Measurements from ENCODE around the gene PAXX.
A peak's percentile ranks its signal among the peaks of the same experiment; 100 is the strongest.

Gene PAXX

GRCh38 chr9:136958473-136958872 lies 33.7 kb upstream of the PAXX start:
- Histone ChIP-seq H3K36me3 (ENCODE audit: insufficient read depth, low read length) (no peaks in the 10 kb centered on the region), H3K9me3 (ENCODE audit: control insufficient read depth, insufficient read depth, low read length) (no peaks in the 10 kb centered on the region), H3K4me1 (ENCODE audit: insufficient read depth, low read length) (no peaks in the 10 kb centered on the region), H3K9ac (ENCODE audit: low read depth, low read length) (no peak overlapping the region)

- Histone ChIP-seq H3K9ac (ENCODE audit: low read depth, low read length) (no peak overlapping the region), H3K36me3 (ENCODE audit: insufficient read depth, low read length) (no peaks in the 10 kb centered on the region), H3K4me1 (ENCODE audit: insufficient read depth, low read length) (no peaks in the 10 kb centered on the region), H3K9me3 (ENCODE audit: control insufficient read depth, insufficient read depth, low read length) (no peaks in the 10 kb centered on the region)
Observed at GRCh38 chr9:136958898-136959850, 33.0 kb upstream of the PAXX start.

GRCh38 chr9:136960212-136960937 lies 31.8 kb upstream of the PAXX start:
- Histone ChIP-seq H3K9ac (ENCODE audit: low read depth, low read length) (no peak overlapping the region), H3K9me3 (ENCODE audit: control insufficient read depth, insufficient read depth, low read length) (no peaks in the 10 kb centered on the region), H3K4me1 (ENCODE audit: insufficient read depth, low read length) (peaks cover 3% of the 10 kb centered on the region; the same call in 1 of the 2 replicates), H3K36me3 (ENCODE audit: insufficient read depth, low read length) (no peaks in the 10 kb centered on the region)

- Histone ChIP-seq H3K9me3 (ENCODE audit: control insufficient read depth, insufficient read depth, low read length) (no peaks in the 10 kb centered on the region), H3K9ac (ENCODE audit: low read depth, low read length) (no peak overlapping the region), H3K36me3 (ENCODE audit: insufficient read depth, low read length) (no peaks in the 10 kb centered on the region), H3K4me1 (ENCODE audit: insufficient read depth, low read length) (peaks cover 8% of the 10 kb centered on the region)
Observed at GRCh38 chr9:136960938-136961275, 31.3 kb upstream of the PAXX start.

GRCh38 chr9:136961279-136962065 lies 30.8 kb upstream of the PAXX start:
- H3K9me3 ChIP-seq (ENCODE audit: control insufficient read depth, insufficient read depth, low read length) = no peaks in the 10 kb centered on the region
- H3K9ac ChIP-seq (ENCODE audit: low read depth, low read length) = no peak overlapping the region
- peaks cover 11% of the 10 kb centered on the region for H3K4me1 ChIP-seq (ENCODE audit: insufficient read depth, low read length)
- no peaks in the 10 kb centered on the region for H3K36me3 ChIP-seq (ENCODE audit: insufficient read depth, low read length)

GRCh38 chr9:136962163-136962562 lies 30.1 kb upstream of the PAXX start:
- no peaks in the 10 kb centered on the region for H3K36me3 ChIP-seq (ENCODE audit: insufficient read depth, low read length)
- peaks cover 11% of the 10 kb centered on the region for H3K4me1 ChIP-seq (ENCODE audit: insufficient read depth, low read length)
- no peak overlapping the region for H3K9ac ChIP-seq (ENCODE audit: low read depth, low read length)
- H3K9me3 ChIP-seq (ENCODE audit: control insufficient read depth, insufficient read depth, low read length) = no peaks in the 10 kb centered on the region

GRCh38 chr9:136962701-136963248 lies 29.4 kb upstream of the PAXX start:
- Histone ChIP-seq H3K36me3 (ENCODE audit: insufficient read depth, low read length) (no peaks in the 10 kb centered on the region), H3K9me3 (ENCODE audit: control insufficient read depth, insufficient read depth, low read length) (no peaks in the 10 kb centered on the region), H3K9ac (ENCODE audit: low read depth, low read length) (no peak overlapping the region), H3K4me1 (ENCODE audit: insufficient read depth, low read length) (peaks cover 11% of the 10 kb centered on the region)

GRCh38 chr9:136963341-136963740 lies 28.9 kb upstream of the PAXX start:
- Histone ChIP-seq H3K4me1 (ENCODE audit: insufficient read depth, low read length) (peaks cover 11% of the 10 kb centered on the region), H3K9me3 (ENCODE audit: control insufficient read depth, insufficient read depth, low read length) (no peaks in the 10 kb centered on the region), H3K9ac (ENCODE audit: low read depth, low read length) (no peak overlapping the region), H3K36me3 (ENCODE audit: insufficient read depth, low read length) (no peaks in the 10 kb centered on the region)

GRCh38 chr9:136963751-136964150 lies 28.5 kb upstream of the PAXX start:
- H3K9me3 ChIP-seq (ENCODE audit: control insufficient read depth, insufficient read depth, low read length) = no peaks in the 10 kb centered on the region
- no peak overlapping the region for H3K9ac ChIP-seq (ENCODE audit: low read depth, low read length)
- H3K4me1 ChIP-seq (ENCODE audit: insufficient read depth, low read length) = peaks cover 11% of the 10 kb centered on the region
- no peaks in the 10 kb centered on the region for H3K36me3 ChIP-seq (ENCODE audit: insufficient read depth, low read length)

GRCh38 chr9:136964171-136964689 lies 28.0 kb upstream of the PAXX start:
- H3K9ac ChIP-seq (ENCODE audit: low read depth, low read length) = no peak overlapping the region
- no peaks in the 10 kb centered on the region for H3K36me3 ChIP-seq (ENCODE audit: insufficient read depth, low read length)
- H3K4me1 ChIP-seq (ENCODE audit: insufficient read depth, low read length) = peaks cover 11% of the 10 kb centered on the region
- H3K9me3 ChIP-seq (ENCODE audit: control insufficient read depth, insufficient read depth, low read length) = no peaks in the 10 kb centered on the region

GRCh38 chr9:136964833-136965422 lies 27.3 kb upstream of the PAXX start:
- Histone ChIP-seq H3K36me3 (ENCODE audit: insufficient read depth, low read length) (no peaks in the 10 kb centered on the region), H3K4me1 (ENCODE audit: insufficient read depth, low read length) (peaks cover 11% of the 10 kb centered on the region), H3K9me3 (ENCODE audit: control insufficient read depth, insufficient read depth, low read length) (no peaks in the 10 kb centered on the region), H3K9ac (ENCODE audit: low read depth, low read length) (no peak overlapping the region)

GRCh38 chr9:136965771-136966484 lies 26.3 kb upstream of the PAXX start:
- H3K9ac ChIP-seq (ENCODE audit: low read depth, low read length) = peak overlapping the region; percentile 22; the same call in 1 of the 2 replicates
- no peaks in the 10 kb centered on the region for H3K9me3 ChIP-seq (ENCODE audit: control insufficient read depth, insufficient read depth, low read length)
- H3K36me3 ChIP-seq (ENCODE audit: insufficient read depth, low read length) = no peaks in the 10 kb centered on the region
- peaks cover 11% of the 10 kb centered on the region for H3K4me1 ChIP-seq (ENCODE audit: insufficient read depth, low read length)

Measured in ES-I3 (cell line).